HG03460 (cell line): ENCODE results near the gene LDB2.
"Not testable (repeated sequence)": the region's sequence is repeated elsewhere in the genome, so short reads cannot be mapped to it uniquely, and the experiment has no call there.

Source experiments
- ATAC-seq: cut with Tn5 transposase; IDR thresholded peaks from one replicate; pipeline ENCODE4 v1.9.1; 2021; ENCODE audit not compliant: unreplicated experiment

Gene LDB2

DNA sequence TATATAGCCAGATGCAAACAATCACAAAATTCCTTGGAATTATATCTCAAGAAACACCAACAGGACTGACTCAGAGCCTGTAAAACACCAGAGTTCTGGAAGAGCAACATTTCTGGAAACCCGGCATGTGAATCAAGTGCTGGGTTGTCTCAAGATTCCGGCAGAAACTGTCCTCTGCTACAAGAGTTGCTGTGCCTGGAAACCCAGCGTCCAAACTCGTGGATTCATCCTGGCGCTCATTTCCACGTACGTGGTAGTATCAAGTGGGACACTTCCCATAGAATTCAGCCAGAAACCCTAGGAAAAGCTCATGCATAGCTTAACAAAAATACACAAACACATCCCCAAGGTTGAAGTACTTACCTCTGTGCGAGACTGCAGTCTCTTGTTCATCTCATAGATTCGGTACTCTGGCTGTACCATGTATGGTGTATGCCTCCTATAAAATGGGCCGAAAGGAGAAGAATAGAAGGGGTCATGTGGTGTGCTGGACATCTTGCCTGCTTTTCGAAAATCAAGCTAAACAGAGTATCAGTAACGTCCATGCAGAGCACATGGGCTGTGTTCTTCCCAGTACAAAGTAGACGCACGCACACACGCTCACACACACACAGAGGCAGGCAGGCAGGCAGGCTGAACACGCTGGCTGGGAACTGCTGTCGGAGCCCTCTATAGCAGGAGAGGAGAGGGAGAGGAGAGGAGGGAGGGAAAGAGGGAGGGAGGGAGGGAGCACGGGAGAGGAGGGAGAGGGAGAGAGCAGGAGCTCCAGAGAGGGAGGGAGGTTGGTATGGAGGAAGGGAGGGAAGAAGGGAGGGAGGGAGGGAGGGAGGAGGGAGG is at the start of gene LDB2:
LDB2 (minus strand) TSS at position 655 of the 837 bp plus-strand sequence.
- ATAC-seq, result no peak

DNA sequence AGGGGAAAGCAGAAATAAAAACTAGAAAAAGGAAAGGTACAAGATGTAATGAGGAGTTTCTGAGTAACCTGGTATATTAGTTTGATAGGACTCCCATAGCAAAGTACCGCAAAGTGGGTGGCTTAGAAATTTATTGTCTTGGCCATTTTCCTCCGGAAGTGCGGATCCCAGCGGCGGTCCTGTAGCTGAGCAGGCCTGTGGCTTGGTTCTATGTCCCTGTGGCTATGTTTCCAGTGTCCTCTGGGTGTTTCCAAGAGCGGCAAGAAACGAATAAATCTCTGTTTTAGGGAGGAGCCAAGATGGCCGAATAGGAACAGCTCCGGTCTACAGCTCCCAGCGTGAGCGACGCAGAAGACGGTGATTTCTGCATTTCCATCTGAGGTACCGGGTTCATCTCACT is 44.0 kb upstream of the LDB2 start:
- no peak for ATAC-seq

DNA sequence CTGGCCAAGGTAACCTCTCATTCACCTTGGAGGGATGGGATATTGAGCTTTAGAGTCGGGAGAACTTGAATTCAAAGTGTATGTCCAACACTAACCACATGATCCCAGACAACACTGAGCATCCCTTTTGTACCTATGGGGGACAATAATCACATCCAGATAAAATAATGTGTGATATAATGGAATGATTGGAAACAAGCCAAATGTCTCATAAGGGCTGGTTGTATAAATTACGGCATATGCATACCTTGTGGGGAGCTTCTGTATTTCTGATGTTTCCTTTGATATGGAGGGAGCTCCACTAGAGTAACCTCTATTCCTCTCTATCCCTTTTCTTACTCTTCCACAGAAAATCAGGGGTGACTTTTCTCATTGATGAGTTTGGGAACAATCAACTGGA is 40.7 kb upstream of the LDB2 start:
- ATAC-seq, result no peak

DNA sequence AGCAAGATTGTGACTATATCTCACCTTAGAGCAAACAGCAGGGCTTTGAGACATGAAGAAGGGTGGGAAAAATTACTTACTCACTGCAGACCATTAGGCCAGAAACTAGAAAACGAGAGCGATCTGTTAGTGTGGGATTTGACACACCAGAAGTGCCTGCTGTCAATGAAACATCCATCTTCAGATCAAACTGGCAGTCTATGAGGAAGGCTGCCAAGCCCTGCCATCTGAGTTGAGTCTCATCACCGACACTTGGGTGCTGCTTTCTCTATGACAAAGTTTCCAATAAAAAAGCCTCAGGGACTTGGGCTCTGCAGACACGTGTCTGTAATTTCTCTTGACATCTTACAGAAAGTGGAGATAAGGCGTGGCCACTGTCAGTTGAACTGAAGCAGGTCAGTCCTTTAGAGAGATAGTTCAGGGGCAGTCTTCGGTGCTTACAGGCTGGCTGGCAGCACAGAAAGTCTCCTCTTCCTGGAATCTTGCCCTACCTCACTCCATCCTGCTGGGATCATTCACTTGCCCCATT is 40.1 kb upstream of the LDB2 start:
- ATAC-seq, result no peak

DNA sequence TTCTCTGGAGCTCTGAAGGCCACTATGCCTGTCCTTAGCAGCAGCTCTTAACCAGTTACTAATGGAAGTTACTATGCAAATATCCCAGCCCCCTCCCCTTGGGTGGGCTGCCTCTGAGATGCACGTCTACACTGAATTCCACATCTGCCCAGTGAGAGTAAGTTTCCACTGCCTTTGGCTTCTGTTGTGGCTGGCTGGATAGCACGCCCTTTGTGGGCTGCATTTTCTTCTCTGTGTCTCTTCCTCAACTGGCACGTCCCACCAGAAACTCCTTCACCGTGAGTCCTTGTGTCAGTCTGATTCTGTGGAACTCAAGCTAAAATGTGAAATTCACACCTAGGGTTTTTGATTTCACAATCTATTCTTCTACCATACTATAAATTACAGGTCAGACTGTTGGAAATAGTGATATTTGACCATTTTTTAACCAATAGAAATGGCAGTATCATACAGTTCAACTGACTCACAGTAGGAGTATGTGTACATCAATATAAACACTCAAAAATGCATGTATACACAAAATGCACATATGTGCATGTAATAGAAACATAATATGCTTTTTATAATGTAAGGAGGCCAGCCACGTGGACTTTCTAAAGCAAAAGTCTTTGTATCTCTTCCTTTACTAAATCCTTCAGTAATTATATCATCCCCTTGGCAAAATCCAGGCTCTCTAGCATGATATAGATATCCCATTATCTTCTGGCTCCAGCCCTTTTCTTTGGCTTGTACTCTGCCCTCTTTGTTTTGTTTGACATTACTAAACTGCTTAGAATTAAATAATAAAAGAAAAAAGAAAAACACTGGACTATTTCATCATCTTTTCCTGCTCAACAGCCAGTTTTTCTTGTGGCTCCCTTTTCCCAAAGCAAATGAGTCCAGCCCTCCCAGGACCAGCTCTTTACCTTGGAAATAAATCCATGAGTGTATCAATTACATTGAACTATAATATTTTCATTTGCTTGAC is 33.2 kb upstream of the LDB2 start:
- no peak for ATAC-seq

DNA sequence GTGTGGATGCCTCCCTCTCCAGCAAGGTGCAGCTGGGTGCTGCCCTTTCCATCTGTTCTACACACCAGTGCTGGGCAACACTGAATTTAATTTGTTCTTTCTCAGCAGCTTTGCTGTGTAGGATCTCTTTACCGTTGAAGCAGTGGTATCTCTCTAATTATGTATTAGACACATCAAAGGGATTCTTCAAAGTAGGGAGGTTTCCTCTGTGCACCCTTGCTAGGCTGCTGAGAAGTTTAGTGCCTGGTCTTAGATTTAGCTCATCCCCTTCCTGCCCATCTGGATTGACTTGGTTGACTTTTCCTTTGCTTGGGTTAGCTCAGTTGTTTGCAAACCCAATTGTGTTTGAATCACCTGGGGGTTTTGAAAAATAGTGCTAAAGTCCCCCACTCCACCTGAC is 27.8 kb upstream of the LDB2 start:
- ATAC-seq, result no peak

DNA sequence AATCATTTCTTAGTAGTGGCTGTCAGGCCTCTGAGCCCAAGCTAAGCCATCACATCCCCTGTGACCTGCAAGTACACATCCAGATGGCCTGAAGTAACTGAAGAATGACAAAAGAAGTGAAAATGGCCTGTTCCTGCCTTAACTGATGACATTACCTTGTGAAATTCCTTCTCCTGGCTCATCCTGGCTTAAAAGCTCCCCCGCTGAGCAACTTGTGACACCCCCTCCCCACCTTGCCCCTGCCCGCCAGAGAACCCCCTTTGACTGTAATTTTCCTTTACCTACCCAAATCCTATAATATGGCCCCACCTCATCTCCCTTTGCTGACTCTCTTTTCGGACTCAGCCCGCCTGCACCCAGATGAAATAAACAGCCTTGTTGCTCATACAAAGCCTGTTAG is 20.3 kb upstream of the LDB2 start:
- not testable (repeated sequence) for ATAC-seq

DNA sequence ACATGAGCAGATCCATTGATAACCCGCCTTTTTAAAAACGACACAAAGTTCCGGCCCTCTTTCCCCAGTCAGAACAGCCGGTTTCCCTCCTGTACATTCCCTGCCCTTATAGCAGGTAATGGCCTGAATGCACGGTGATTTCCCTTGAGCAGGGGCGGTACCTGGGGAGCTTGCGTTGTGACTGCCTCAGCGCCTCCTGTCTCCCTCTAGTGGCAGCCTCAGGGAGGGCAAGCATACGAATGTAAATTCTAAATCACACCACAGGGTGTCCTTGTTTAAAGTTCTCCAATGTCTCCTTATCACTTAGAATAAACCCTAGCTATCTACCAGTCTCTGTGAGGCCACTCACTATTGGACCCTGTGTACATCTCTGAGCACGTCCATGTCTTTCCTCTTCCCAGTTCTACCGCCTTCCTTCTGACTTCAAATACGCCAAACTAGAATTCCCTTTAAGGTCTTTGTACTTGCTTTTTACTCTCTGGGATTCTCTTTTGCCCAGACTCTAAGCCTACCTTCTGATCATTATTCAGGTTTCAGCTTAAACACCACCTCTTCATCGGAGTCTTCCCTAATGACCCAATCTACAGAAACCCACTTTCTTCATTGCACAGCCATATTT is 18.4 kb upstream of the LDB2 start:
- ATAC-seq, result peak; percentile 98

DNA sequence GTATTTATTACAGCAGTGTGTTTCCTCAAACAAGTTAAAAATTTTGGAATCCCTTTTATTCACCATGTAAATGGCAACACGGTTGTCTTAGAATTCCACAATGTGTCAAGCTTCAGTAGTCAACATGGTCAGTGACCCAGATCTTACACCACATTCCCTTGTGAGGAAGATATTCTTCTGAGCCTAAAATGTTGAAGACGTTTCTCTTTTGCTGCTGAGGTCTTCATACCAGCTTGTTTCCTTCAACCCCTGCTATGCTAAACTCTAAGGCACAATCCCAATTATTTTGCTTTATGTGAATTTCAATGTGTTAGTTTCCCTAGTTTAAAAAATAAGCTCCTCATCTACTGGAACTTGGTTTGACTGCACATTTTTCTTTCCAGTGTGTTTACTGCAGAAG is 17.6 kb upstream of the LDB2 start:
- ATAC-seq, result no peak

DNA sequence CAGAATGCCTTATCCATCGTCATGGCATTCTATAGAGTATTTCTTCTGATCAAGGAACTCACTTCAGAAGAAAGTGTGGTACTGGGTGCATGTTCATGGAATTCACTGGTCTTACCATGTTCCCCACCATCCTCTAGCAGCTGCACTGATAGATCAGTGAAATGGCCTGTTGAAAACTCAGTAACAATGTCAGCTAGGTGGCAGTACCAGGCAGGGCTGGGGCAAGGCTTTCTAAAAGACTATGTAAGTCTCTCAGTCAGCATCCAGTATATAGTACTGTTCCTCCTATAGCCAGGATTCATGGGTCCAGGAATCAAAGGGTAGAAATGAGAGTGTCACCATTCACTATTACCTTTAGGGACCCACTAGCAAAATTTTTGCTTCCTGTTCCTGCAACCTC is 15.8 kb upstream of the LDB2 start:
- no peak for ATAC-seq

DNA sequence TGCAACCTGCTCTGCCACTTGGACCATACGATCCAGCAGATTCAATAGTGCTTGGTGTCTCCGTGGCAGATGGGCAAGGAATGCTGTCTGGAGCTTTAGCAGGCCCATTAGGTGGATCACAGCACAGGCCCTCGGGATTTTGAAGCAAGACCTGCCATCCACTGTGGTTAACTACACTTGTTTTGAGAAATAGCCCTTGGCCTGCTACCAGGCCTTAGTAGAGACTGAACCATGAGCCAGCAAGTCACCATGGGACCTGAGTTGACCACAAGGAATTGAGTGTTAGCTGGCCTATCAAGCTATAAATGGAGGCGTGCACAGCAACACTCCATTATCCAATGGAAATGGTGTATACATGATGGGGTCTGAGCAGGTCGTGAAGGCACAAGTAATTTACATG is 14.5 kb upstream of the LDB2 start:
- ATAC-seq, result no peak

DNA sequence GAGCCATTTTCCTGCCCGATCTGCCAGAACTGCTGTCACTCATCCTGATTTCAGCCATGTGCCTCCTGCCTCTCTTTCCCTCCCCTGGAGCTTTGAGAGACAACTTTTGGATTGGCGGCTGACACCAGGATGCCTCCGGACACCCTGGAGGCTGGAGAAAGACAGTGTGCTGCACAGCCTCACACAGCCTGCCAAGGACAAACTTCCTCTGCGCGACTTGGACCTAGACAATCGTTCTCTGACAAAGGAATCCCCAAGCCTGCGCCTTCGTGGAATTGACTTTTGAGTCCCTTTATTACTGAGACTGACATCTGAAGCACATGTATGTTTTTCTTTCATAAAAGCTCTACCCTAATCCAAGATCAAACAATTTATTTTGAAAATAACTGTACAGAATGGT is 10.8 kb upstream of the LDB2 start:
- no peak for ATAC-seq

DNA sequence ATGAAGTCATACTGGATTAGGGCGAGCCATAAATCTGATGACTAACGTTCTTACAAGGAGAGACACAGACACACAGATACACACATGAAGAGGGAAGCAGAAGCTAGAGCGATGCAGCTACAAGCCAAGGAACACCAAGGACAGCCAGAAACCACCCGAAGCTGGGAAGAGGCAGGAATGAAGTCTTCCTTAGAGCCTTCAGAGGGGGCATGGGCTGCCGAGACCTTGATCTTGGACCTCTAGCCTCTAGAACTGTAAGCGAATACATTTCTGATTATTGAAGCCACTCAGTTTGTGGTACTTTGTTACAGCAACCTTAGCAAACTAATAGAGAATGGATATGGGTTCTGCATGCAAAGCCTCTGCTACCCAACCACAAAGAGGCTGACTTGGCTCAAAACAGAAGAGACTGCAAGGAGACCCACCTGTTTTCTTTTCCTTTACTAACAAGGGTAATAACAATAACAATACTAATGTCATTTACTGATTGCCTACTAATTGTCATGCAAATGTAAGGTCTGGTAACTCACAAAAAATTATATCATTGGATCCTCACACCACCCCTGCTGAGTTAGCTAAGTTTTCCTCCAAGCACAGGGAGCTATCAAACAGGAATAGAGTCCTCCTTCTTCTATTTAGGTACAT is 10.1 kb upstream of the LDB2 start:
- ATAC-seq, result no peak

DNA sequence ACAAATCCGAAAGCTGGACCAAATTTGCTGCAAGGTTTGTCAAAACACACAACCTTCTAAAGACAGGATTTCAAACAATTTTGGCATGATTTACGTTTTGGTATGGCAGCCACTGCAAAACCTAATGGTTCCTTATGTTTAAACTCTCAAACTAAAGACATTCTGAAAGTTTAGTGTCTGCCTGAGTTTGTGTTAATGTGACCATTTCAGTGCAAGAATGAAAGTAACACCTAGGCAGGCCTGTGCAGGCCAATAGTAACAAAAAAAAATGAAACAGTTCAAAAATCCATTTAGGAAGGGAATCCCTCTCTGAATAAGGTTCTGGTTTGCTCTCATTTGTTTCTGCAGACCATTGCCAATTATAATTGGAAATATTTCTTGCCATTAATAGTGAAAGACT is 1.9 kb upstream of the LDB2 start:
- no peak for ATAC-seq

DNA sequence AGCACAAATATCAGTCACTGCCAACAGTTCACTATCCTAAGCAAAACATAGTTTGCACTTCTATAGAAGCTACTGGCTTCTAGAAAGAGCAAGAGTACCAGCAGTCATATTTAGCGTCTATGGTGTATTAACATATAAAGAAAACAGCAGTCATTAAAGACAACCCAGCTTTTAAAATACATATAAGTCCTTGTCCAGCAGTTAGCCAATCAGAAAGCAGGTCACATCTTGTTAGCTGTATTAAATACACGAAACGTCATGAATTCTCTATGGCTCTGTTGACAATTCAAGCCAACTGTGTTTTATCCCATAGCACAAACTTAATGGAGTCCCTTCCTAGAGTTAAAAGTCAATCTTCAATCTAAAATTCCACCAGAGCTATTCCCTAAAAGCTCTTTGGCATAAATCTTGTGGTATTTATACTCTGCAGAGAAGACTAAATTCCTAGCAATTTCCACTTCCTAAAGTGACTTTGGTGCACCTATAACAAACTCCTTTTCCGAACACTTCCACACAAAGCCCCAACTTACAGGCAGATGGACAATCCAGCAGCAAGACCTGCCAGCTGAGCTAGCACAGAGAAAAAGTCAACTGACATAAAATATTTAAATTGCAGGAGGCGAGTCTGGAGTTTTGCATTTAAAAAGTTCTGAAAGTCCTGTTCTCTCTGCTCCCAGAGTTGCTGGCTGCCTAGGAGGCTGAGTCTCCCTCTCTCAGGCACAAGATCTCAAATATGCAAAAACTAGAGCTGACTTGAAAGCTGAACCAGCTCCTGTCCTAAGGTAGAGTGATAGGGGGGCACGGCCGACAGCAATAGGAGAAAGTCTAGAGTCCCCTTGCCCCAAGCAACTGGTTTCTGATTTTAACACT is 1.3 kb downstream of the LDB2 start:
- no peak for ATAC-seq

DNA sequence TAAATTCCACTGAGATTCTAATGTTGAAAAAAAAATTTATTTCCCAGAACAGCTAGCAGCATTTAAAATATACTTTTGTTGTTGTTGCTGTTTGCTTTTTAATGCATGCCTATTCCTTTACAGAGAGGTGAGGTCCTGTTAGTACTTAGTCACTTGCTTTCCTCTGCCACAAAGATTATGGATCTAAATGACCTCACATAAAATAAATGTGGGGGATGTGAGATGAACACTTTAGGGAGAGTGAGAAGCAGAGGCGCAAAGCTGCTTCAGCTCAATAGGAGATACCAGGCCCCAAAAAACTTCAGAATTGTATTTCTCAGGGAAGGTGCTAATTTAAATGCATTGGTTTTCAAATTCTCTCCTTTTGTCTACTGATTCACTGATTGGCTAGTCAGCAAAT is 4.0 kb downstream of the LDB2 start:
- ATAC-seq, result no peak

DNA sequence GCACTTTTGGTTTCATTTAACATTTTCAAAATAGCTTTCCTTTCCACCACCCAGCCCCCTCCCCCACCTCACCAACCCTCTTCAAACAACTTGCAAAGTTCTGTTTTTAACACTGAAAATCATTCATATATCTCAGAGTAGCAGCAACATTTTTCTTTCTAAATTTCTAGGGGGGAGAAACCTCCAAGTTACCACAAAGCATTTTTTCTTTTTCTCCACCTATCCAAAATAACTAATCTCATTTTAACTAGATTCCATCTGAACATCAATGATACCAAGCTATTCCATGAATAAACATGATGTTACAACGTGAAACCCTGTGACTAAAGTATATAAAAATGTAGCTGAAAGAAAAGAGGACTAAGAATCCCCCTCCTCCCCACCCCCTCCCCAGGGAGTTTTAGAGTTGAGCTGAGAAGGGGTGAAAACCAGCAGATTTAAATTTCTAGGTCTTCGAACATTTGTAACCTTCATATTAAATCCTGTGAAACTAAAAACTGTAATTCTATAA is 5.2 kb downstream of the LDB2 start:
- no peak for ATAC-seq

DNA sequence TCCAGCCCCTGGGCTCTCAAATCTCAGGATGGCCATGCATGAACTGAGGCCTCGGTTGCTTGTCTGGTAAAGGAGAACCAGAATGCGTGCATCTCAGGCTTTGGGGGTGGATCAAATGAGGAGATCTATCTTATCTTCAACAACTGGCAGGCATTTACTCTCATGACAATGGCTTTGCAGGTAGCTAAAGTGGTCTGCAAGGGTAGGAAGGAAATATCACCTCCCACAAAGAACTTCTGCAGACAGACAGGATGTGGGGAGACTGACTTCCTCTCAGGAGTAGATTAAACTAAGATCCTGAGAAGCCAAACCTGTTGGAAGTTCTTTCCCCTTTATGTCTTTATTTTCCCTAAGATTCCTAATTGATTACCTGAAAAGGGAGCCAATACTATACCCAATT is 7.8 kb downstream of the LDB2 start:
- ATAC-seq, result no peak

DNA sequence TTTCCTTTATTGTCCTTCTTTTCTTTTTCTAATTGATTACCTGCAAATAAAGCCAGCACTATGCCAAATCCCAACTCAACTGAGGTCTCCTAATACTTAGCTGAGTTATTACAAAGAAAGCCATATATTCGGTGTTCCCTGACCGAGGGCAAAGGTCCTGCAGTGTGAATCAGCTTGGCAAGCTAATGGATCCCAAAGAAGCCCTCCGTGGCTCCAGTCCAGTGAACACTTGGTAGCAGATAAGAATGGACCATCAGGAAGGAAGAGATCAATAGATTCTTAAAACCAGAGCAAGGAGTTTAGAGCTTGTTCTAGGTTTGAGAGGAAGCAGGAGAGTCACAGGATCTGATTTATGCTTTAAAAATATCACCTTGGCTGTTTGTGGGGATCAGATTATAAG is 8.5 kb downstream of the LDB2 start:
- ATAC-seq, result no peak

DNA sequence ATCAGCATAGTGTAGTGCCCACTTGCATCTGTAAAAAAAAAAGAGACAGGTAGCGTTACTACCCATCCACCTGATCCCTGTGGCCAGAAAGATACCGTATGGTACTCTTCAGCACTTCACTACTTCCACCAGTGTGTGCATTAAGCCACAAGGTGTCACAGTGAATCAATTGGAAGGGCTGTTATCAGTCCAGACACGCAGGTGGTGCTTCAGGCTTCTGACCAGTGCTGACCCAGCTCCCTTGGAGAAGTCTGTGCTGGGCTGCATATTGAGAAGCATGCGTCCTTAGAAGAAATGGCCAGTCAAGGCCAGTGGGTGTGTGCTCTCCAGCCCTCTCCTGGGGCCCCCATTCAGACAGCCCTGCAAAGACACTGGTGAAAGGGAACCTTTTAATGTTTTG is 10.6 kb downstream of the LDB2 start:
- ATAC-seq, result no peak
